Ammon's horn (tissue), 1 donor: ENCODE data around the gene TEP1.
"Not testable (repeated sequence)": the region's sequence is repeated elsewhere in the genome, so short reads cannot be mapped to it uniquely, and the experiment has no call there.

Experiments
- DNase-seq: peaks from one replicate; pipeline ENCODE4 v3.0.0-alpha.2; 2016; ENCODE audit warnings: low spot score

Gene TEP1

DNA sequence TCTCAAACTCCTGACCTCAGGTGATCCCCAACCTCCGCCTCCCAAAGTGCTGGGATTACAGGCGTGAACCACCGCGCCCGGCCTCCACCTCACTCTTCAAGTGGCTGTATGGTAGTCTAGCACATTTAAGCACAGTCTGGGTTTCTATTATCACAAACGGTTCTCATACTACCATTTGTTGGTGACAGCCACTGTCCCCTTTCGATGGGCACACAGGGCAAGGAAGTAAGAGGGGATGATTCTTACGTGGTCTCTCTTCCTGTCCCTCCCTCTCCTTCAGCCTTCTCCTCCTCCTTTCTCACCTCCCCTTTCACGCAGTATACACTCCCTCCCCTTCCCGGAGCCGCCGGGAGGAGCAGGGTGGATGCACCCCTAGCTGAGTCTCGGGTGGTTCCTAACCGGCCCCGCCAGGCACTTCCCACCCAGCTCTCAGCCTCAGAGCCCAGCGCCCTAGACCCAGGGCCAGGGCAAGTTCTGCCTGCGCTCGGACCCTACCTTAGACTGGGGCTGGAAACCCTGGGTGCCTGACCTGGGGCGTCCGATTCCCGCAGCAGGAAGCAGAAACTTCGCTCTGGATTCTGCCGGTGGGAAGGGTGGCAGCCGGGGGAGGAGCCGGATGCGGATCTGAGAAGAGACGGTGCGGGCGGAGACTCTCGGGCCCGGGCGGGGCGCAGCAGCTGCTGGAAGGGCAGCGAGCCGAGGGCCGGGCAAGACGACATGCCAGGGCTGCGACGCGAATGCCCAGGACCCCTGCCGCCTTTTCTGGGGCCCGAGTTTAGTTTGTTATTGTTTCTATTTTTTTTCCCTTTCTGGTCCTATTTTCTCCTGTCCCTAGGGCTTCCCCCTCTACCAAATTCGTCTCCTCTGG lies at the start of gene TEP1:
TSS of gene TEP1 (minus strand) at position 626 of the 868 bp plus-strand sequence. CDS start 5,062 bp downstream, outside the sequence.
- peak; percentile 84 for DNase-seq

DNA sequence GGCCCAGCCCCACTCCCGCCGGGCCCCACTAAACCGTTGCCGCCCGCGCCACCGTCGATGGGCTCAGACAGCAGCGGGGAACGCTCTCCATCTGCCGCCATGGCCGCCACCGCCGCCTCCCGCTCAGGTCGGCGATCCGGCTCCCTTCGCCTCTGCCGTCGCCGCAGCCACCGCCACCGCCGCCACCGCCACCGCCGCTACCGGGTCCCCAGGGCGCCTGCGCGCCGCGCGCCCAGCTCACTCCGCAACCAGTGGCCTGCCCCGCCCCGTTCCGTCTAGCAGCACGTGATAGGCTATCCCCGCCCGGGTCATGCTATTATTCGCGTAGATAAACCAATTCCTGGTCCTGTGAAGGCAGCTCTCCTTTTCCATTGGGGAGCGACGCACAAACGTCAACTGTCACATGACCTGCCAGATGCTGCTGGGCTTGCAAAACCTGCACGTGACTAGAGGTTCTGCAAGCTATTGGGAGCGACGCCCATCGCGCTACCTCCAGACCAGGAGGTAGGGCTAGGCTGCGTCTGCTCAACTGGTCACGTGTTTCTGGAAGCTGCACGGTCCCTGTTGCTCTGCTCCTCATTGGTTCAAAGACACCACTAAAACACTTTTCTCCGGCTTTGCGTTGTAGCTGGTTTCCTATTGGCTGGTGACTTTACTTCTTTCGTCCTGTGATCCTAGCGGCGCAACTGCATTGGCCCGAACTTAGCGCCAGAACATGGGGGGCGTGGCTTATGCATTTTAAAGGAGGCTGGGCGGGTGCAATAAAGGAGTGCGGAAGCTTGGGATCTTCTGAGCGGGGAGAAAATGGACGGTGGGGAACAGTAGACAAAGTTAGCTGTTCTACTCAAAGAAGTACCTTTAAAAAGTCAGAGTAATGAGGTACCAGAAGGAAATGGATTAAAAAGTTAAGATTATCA lies 48.2 kb upstream of the TEP1 start, which contains the start of gene PIP4P1:
TSS of gene PIP4P1 (minus strand) at position 210 of the 917 bp plus-strand sequence. CDS start at position 101, 109 bp downstream.
- peak; percentile 100 for DNase-seq

DNA sequence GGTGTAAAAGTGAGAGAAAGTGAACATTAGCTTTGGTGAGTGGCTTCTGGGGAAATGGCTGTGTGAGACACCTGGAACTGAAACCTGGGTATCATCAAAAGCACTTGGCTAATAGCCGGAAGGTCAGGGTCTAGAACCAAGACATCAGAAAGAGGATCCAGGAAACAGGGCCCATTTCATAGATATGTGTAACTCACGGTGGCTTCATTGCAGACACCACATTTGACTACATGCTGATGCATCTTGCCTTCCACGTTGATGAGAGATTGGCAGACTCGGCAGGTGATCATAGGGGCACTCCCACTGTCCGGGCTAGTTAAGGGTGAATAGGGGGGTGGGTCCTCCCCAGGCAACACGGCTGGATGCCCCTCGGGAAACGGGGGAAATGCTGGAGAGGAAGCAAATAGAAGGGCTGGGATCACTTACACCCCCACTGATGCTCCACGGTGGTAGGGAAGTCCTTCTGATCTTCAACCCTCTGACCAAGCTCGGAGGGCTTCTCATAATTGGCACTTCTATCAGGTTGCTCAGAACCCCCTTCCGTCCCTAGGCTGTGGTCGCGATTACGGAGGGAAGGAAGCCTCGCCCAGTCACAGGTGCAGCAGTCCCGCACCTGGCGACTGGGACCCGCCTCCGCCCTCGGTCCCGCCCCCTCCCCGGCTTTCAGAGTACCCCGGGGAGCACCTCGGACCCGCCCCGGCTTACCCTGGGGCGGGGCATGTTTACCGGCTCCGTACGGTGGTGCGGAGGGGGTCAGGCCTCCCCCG lies 47.3 kb upstream of the TEP1 start:
- DNase-seq, result no peak

DNA sequence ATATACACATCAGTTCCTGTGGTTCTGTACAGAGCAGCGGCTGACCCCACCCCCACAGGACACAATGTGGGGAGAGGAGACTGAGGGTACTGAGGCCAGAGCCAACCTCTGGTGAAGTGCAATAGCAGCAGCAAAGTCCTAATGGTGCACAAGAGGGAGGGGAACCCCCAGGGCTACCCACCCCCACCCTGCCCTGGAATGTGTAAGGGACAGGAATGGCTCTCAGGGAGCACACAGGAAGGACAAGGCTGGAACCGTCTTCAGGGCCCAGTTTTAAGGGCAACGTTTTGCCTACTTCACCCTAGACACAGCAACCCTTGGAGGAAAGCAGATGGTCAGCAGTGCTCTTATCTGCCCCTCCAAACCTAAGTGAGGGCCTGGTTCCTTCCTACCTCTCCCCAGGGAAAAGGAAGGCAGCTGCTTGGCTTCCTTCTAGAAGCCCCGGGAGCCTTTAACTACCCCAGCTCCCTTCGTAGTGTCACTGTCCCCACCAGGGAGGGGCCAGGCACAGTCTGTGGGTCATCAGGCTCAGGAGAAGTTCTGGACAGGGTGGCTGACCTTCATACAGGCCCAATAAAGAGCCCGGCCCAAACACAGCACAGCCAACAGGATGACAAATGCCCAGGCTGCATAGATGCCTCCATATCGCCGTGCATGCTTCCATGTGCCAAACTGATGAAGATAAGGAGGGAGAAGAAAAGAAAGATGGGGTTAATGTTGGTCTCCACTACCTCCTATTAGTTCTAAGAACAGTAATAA lies 44.9 kb upstream of the TEP1 start:
- DNase-seq, result no peak

DNA sequence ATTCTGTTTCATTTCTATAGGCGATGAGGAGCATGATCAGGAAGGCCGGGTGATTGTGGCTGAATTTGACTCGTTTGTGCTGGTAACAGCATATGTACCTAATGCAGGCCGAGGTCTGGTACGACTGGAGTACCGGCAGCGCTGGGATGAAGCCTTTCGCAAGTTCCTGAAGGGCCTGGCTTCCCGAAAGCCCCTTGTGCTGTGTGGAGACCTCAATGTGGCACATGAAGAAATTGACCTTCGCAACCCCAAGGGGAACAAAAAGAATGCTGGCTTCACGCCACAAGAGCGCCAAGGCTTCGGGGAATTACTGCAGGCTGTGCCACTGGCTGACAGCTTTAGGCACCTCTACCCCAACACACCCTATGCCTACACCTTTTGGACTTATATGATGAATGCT lies 43.7 kb upstream of the TEP1 start:
- DNase-seq, result no peak

DNA sequence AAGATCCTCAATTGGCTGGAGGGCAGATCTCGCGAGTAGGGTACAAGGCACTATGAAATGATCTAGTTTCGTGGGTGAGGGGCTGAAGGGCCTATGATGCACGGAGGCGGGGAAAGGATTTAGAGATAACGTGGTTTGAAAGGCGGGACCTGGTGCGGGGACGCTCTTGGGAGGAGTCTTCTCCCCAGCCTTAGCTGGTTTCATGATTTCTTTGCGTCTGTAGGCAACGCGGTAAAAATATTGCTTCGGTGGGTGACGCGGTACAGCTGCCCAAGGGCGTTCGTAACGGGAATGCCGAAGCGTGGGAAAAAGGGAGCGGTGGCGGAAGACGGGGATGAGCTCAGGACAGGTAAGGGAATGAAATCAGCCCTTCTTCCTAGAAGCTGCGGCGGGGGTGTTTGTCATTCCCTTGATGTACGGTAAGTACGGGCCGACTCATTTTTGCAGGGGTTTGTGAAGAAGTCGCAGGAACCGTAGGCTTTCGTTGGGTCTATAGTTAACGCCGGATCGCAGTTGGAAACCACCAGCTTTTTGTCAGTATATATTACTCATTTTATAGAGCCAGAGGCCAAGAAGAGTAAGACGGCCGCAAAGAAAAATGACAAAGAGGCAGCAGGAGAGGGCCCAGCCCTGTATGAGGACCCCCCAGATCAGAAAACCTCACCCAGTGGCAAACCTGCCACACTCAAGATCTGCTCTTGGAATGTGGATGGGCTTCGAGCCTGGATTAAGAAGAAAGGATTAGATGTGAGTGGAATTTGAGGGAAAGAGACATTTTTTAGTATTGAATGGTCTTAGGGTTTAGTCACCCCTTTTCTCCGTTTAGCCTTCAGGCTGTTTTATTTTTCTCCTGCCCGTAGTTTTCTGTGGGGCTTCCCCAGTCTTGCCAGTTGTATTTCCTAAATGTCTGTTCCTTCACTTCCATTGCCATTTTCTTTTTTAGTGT lies 42.3 kb upstream of the TEP1 start:
- no peak for DNase-seq

DNA sequence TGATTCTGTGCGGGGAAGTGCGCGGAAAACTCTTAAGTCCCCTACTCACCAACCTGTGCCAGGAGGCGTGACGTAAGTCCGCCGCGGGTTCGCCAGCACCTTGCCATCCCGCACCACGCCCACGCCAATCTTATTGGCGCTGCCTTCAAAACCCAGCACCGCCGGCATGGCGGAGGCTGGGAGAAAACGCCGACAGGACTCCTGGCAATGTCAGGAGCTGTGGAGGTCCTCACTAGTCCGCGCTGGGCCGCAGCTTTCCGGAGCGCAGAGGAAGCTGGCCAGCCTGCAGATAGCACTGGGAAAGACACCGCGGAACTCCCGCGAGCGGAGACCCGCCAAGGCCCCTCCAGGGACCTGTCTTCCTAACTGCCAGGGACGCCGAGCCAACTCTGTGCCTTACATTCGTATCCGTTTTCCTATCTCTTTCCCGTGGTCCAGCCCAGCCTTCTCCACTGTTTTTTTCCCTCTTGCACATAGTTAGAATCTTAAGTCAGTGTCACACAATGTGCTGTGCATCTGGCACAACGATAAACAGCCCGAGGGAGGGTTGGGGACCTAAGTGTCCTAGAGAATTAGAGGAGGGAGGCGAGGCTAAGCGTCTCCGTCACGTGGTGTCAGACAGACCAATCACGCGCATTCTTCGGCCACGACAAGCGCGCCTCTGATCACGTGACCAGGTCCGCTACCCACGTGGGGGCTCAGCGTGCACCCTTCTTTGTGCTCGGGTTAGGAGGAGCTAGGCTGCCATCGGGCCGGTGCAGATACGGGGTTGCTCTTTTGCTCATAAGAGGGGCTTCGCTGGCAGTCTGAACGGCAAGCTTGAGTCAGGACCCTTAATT lies 41.4 kb upstream of the TEP1 start, which contains the start of the genes APEX1 and OSGEP:
TSS of gene APEX1 (plus strand) at position 711 of the 839 bp plus-strand sequence. CDS start 420 bp downstream, outside the sequence.
TSS of gene OSGEP (minus strand) at position 297 of the 839 bp plus-strand sequence. CDS start at position 168, 129 bp downstream.
- peak; percentile 100 for DNase-seq

DNA sequence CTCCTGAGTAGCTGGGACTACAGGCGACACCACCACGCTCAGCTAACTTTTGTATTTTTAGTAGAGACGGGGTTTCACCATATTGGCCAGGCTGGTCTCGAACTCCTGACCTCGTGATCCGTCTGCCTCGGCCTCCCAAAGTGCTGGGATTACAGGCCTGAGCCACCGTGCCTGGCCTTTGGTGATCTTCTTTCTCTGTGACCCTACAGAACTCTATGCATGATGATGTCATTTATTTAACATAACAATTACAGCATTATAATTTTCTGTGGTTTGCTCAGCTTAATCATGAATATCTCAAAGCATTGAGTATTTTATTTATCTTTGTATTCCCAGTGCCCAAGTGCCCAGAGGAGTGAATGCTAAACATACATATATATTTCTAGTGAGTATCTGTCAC lies 39.5 kb upstream of the TEP1 start:
- DNase-seq, result not testable (repeated sequence)

DNA sequence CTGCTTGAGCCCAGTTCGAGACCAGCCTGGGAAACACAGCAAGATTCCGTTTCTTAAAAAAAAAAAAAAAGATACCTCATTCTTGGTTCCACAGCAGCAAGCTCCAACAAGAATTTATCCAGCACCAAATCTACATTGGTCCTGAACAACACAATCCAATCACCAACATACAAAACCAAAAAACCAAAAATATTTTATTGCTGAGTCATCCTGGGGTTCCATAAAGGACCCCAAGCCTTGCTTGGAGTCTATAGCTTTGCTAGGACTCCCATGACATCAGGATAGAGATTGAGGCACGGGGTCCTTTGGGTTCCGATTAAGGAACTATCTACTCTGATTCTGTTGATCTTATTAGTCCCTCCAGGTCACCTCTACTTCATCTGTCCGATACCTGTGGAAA lies 33.6 kb upstream of the TEP1 start:
- DNase-seq, result no peak

DNA sequence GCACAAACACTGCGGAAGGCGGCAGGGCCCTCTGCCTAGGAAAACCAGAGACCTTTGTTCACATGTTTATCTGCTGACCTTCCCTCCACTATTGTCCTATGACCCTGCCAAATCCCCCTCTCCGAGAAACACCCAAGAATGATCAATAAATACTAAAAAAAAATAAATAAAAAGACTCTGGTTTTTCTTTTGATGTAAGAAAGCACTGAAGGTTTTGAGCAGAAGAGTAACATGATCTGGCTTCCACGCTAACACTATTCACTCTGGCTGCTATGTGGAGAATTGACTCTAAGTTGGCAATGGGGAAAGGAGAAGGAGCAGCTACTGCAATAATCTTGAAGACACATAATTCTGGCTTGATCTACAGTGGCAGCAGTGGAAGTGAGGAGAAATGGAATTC lies 30.3 kb upstream of the TEP1 start:
- not testable (repeated sequence) for DNase-seq

DNA sequence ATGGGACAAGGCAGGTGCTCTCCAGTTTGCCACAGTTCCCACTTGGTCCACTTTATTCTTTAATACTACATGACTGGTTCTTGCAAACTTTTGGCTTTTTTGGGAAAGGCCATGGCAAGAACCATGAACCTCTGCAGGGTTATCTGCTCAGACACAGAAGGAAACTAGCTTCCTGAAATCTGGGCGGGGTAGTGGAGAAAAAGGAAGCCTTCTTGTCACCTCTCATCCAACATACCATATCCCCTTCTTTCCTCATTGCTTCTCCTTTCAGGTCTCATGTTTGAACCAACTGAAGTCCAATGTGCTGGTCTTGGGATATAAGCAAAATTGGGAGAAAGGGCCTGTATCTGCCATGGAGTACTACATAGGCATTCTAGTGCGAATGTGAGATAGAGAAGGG lies 28.2 kb upstream of the TEP1 start:
- no peak for DNase-seq

DNA sequence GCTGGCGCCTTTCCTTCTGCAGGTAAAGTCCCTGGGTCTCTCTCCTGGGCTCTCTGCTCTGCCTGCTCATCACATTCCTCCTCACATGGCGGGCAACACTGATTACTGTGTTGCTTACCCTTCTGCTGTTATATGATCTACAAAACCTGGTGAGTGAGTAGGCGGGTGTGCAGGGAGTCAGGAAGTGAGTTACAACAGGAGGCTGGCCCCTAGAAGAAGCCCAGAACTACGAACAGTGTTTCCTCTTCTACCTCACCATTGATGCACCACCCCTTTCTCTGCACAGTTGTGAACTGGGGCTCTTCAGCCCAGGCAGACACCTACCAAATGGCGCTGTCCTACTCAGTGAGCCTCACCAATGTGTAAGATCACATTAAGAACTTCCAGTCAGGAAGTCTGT lies 27.6 kb upstream of the TEP1 start:
- DNase-seq, result no peak

DNA sequence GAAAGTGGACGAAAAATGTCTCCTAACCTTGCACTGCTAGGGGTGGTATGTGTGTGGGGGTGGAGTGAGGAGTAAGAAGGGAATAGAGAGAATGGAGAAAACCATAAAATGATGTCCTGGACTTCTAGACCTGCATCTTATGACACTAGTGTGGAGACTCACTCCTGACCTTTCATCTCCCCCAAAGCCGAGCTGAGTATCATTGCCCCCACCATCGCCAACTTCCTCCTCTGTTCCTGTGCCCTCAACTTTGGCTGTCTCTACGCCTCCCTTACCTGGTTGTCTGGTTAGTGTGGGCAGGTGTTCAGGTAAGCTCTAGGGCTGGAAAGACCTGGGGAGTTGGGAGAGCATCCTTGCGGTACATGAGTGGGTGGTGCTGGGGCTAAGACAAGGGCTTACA lies 27.2 kb upstream of the TEP1 start:
- no peak for DNase-seq

DNA sequence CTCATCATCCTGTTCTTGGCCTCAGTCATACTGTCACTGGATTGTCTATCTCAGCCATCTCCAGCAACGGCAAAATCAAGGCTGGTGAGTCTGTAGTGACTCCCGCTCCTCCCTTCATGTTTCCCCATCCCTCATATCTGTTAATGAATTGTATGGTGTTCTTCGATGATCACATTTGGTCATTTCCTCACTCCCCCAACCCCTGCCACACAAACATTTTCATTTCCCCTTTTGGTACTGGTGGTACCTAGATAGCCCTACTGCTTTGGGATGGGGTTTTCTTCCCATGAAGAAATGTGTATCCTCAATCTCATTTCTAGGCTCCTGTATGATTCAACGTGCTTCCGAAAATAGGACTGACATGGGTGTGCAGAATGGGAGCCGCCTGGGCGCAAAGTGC lies 25.4 kb upstream of the TEP1 start:
- DNase-seq, result no peak

DNA sequence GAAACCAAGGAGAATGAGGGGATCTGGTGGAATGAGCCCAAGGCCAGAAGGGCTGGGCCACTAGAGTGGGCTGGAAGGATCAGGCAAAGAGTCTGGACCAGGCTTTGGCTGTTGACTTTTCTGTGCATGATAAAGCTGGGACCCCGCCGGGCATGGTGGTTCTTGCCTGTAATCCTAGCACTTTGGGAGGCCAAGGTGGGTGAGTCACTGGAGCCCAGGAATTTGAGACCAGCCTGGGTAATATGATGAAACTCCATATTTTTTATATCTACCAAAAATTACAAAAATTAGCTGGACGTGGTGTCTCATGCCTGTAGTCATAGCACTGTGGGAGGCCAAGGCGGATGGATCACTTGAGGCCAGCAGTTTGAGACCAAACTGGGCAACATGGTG lies 23.1 kb upstream of the TEP1 start:
- no peak for DNase-seq

DNA sequence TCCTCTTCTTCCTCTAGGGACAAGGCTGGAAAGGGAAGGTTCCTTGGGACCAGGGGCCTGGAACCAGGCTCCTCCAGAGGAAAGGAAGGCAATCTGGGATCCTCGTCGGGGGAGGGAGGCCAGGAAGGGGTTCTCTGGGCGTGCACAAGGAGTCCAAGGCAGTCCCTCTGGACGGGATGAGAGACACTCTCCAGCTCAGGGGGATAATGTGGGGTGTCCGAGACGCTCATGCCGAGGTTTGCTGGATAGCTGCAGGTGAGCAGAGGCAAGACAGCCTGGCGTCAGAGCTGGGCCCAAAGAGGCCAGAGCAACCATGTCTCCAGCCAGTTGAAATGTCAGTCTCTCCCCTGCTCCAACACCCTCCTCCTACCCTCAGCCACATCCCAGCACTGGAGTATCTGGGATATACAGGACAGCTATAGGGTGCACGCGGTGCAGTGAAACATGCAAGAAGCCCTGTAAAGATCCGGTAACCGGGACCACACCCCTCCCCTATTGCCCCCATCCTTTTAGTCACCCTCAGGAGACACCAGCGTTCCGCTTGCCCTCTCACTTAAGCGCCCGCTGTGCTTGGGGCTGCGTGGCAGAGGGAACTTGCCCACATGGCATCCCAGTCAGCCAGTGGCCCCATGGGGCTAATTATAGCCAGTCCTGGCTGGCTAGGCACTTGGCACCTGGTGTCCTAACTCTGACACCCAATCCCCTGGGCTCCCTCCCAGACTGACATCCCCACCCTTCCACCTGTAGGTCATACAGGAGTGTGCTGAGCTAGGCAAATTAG lies 22.5 kb upstream of the TEP1 start, which contains the start of gene KLHL33:
TSS of gene KLHL33 (minus strand) at position 585 of the 781 bp plus-strand sequence. CDS start at position 230, 355 bp downstream.
- DNase-seq, result no peak

DNA sequence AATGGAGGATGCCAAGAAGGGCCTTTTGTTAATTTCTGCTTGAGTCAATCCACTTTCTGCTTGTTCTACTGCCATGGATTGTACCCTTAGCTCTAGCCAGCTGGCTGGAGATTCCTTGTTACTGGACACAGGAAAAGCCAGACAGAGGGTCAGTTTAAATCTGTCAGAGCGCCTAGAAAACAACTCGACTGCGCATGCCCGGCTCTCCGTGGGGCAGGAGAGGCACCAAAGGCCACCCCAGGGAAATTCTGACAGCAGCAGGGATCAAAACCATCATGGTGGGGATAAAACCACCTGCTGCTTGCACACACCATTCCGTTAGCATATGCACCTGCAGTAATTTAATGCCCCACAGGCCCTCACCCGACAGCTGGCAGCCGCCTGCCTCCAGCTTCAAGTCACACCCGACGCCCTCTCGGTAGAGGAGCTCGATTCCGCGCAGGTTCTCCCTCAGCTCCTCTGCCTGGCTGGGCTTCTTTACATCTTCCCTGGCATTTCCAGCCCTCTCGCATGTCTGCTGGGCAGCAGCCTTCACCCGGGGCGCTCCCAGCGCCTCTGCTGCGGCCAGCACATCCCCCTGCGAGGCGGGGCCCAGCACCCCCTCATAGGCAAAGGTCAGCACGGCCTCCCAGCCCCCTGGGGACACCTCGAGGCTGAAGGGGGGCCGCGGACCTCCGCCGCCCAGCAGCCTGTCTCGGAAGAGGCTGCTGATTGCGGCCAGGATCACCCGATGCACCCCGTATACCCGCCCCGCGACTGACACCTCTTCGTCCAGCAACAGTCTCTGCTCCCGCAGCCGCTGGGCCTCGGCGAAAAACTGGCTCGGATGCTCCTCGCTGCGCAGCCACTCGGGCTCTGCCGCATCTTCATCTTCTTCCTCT lies 21.6 kb upstream of the TEP1 start:
- DNase-seq, result peak; percentile 81
